ENCODE measurements around the gene FBXO9. TPM values are rescaled to one million over a fixed set of nuclear protein-coding genes. Genes with fewer than 3 reads are reported as not detected.

Gene FBXO9
- polyA plus RNA-seq, 1 experiment = 83.5 TPM

GRCh38 chr6:53095716-53096115 lies 30.5 kb downstream of the FBXO9 start:
- DNase-seq (ENCODE audit: low read depth) = no peak
- Histone ChIP-seq H3K27me3 (ENCODE audit: control insufficient read depth, insufficient read depth, low read length) (no peaks in the 10 kb centered on the region), H3K4me3 (ENCODE audit: low read depth, low read length) (no peak overlapping the region), H3K36me3 (ENCODE audit: control insufficient read depth, insufficient read depth, low read length) (peaks cover 10% of the 10 kb centered on the region; the same call in 1 of the 2 replicates)
- ChIA-PET CTCF (no interaction called here), POLR2A (no interaction called here)
- TF ChIP-seq, protein P1, sequence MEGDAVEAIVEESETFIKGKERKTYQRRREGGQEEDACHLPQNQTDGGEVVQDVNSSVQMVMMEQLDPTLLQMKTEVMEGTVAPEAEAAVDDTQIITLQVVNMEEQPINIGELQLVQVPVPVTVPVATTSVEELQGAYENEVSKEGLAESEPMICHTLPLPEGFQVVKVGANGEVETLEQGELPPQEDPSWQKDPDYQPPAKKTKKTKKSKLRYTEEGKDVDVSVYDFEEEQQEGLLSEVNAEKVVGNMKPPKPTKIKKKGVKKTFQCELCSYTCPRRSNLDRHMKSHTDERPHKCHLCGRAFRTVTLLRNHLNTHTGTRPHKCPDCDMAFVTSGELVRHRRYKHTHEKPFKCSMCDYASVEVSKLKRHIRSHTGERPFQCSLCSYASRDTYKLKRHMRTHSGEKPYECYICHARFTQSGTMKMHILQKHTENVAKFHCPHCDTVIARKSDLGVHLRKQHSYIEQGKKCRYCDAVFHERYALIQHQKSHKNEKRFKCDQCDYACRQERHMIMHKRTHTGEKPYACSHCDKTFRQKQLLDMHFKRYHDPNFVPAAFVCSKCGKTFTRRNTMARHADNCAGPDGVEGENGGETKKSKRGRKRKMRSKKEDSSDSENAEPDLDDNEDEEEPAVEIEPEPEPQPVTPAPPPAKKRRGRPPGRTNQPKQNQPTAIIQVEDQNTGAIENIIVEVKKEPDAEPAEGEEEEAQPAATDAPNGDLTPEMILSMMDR (IDR thresholded peaks at IDR 0.05; ENCODE audit: insufficient read depth, low read depth, low read length) = no peak

- ChIA-PET POLR2A (no interaction called here), CTCF (interaction anchor here (1.5 kb wide), 1 partner anchor 10 kb away, joined by 4 read pairs; no protein-coding TSS in a partner anchor)
- Histone ChIP-seq H3K36me3 (ENCODE audit: control insufficient read depth, insufficient read depth, low read length) (peaks cover 9% of the 10 kb centered on the region), H3K4me3 (ENCODE audit: low read depth, low read length) (no peak overlapping the region), H3K27me3 (ENCODE audit: control insufficient read depth, insufficient read depth, low read length) (no peaks in the 10 kb centered on the region)
- TF ChIP-seq, protein P1 (IDR thresholded peaks at IDR 0.05; ENCODE audit: insufficient read depth, low read depth, low read length) = no peak
- no peak for DNase-seq (ENCODE audit: low read depth)
These were observed 35.4 kb downstream of the FBXO9 start for GRCh38 chr6:53100561-53100960.

GRCh38 chr6:53101006-53101405 lies 35.8 kb downstream of the FBXO9 start:
- ChIA-PET CTCF (interaction anchor here (1.5 kb wide), 1 partner anchor 10 kb away, joined by 4 read pairs; no protein-coding TSS in a partner anchor), POLR2A (no interaction called here)

GRCh38 chr6:53103993-53104675 lies 38.9 kb downstream of the FBXO9 start:
- ChIA-PET CTCF (interaction anchor here (0.6 kb wide), 1 partner anchor 67 kb away, joined by 3 read pairs; no protein-coding TSS in a partner anchor), POLR2A (no interaction called here)
- TF ChIP-seq, protein P1 (IDR thresholded peaks at IDR 0.05; ENCODE audit: insufficient read depth, low read depth, low read length) = peak; percentile 18; the same call in 1 of the 2 replicates
- H3K36me3 ChIP-seq (ENCODE audit: control insufficient read depth, insufficient read depth, low read length) = peaks cover 8% of the 10 kb centered on the region
- H3K4me3 ChIP-seq (ENCODE audit: low read depth, low read length) = no peak overlapping the region
- DNase-seq (ENCODE audit: low read depth) = no peak
- H3K27me3 ChIP-seq (ENCODE audit: control insufficient read depth, insufficient read depth, low read length) = no peaks in the 10 kb centered on the region

More at GRCh38 chr6:53101006-53101405, 35.8 kb downstream of the FBXO9 start:
- H3K27me3 ChIP-seq (ENCODE audit: control insufficient read depth, insufficient read depth, low read length) = no peaks in the 10 kb centered on the region
- DNase-seq (ENCODE audit: low read depth) = no peak
- TF ChIP-seq, protein P1 (IDR thresholded peaks at IDR 0.05; ENCODE audit: insufficient read depth, low read depth, low read length) = no peak
- H3K36me3 ChIP-seq (ENCODE audit: control insufficient read depth, insufficient read depth, low read length) = peaks cover 9% of the 10 kb centered on the region
- H3K4me3 ChIP-seq (ENCODE audit: low read depth, low read length) = no peak overlapping the region

DNA sequence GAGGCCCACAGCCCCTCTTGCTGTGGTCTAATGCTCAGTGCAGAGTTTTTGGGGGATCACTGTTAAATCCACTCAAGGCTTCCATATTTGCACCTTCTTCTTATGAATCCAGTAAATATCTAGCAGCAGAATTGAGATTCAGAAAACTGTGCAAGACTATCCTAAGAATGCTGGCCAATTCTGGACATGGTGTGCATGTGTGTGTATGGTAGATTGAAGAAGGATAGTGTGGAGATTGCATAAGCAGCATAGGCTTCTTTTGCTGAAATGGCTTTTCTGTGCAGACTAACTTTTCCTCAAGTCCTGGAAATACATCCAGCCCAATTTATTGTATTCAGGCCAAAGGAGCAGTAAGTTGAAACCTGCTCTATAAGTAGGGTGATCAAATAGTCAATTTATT lies 39.7 kb downstream of the FBXO9 start:
- Histone ChIP-seq H3K27me3 (ENCODE audit: control insufficient read depth, insufficient read depth, low read length) (no peaks in the 10 kb centered on the region), H3K36me3 (ENCODE audit: control insufficient read depth, insufficient read depth, low read length) (peaks cover 8% of the 10 kb centered on the region), H3K4me3 (ENCODE audit: low read depth, low read length) (no peak overlapping the region)
- DNase-seq (ENCODE audit: low read depth) = no peak
- ChIA-PET CTCF (interaction anchor here (1.0 kb wide), 1 partner anchor 379 kb away, joined by 4 read pairs; no protein-coding TSS in a partner anchor), POLR2A (no interaction called here)
- TF ChIP-seq, protein P1 (IDR thresholded peaks at IDR 0.05; ENCODE audit: insufficient read depth, low read depth, low read length) = no peak
